Right lobe of liver (tissue), 4 donors: ENCODE data around the gene PLK5.

Source experiments
- POLR2A ChIP-seq: fragments of 450-650 bp; IDR thresholded peaks from one replicate; pipeline ENCODE4 v1.6.1; 2017; ENCODE audit warnings: antibody characterized with exemption, mild to moderate bottlenecking
- TF ChIP-seq, protein P1 (sequence below), 4 donors: fragments of 200-600 bp in 3 of 4; fragments of 450-650 bp in 1 of 4; IDR thresholded peaks; one replicate each; pipeline versions ENCODE4 v1.5.1 to v1.8.0; 2016 to 2022; ENCODE audit warnings: antibody characterized with exemption in 4 of 4, mild to moderate bottlenecking in 2 of 4
- donor health status: DM: no; HTN: no; CAD: no.
- donor health status: DM: no; HTN: no; CAD: no.
- donor health status: DM: no; HTN: yes; CAD: no.

- TF ChIP-seq, protein P1, sequence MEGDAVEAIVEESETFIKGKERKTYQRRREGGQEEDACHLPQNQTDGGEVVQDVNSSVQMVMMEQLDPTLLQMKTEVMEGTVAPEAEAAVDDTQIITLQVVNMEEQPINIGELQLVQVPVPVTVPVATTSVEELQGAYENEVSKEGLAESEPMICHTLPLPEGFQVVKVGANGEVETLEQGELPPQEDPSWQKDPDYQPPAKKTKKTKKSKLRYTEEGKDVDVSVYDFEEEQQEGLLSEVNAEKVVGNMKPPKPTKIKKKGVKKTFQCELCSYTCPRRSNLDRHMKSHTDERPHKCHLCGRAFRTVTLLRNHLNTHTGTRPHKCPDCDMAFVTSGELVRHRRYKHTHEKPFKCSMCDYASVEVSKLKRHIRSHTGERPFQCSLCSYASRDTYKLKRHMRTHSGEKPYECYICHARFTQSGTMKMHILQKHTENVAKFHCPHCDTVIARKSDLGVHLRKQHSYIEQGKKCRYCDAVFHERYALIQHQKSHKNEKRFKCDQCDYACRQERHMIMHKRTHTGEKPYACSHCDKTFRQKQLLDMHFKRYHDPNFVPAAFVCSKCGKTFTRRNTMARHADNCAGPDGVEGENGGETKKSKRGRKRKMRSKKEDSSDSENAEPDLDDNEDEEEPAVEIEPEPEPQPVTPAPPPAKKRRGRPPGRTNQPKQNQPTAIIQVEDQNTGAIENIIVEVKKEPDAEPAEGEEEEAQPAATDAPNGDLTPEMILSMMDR (IDR thresholded peaks at IDR 0.05): no peak
- TF ChIP-seq POLR2A: no peak
Measured at GRCh38 chr19:1524287-1524971, 552 bp downstream of the PLK5 start.
